GM12865 (cell line): ENCODE measurements around the gene LRTM2.

Source experiments
- DNase-seq: peaks from one replicate; pipeline ENCODE4 v3.0.0; 2010; ENCODE audit warnings: low read depth
- H3K4me3 ChIP-seq: 2 replicates; pipeline ENCODE4 v1.5.1; 2011; ENCODE audit warnings: mild to moderate bottlenecking, low read depth, low read length, control low read depth
- CTCF ChIP-seq: IDR thresholded peaks from 2 replicates; pipeline ENCODE4 v1.5.1; 2011; ENCODE audit warnings: low read length, control low read depth, low read depth, inconsistent platforms; ENCODE audit not compliant: insufficient read depth; ENCODE audit errors: missing control alignments

Gene LRTM2

GRCh38 chr12:1819571-1819970 lies 794 bp upstream of the LRTM2 start:
- DNase-seq, result no peak
- no peak for TF ChIP-seq CTCF
- no peak overlapping the region for H3K4me3 ChIP-seq

GRCh38 chr12:1820896-1821291 lies 529 bp downstream of the LRTM2 start:
- H3K4me3 ChIP-seq, result no peak overlapping the region

GRCh38 chr12:1821805-1822204 lies 1.4 kb downstream of the LRTM2 start:
- no peak for DNase-seq
- TF ChIP-seq CTCF, result no peak

More at GRCh38 chr12:1820896-1821291, 529 bp downstream of the LRTM2 start:
- no peak for TF ChIP-seq CTCF
- no peak for DNase-seq

GRCh38 chr12:1822699-1823098 lies 2.3 kb downstream of the LRTM2 start:
- TF ChIP-seq CTCF, result no peak
- H3K4me3 ChIP-seq, result no peak overlapping the region
- no peak for DNase-seq

More at GRCh38 chr12:1821805-1822204, 1.4 kb downstream of the LRTM2 start:
- no peak overlapping the region for H3K4me3 ChIP-seq

- no peak for TF ChIP-seq CTCF
- no peak overlapping the region for H3K4me3 ChIP-seq
- no peak for DNase-seq
Observed at GRCh38 chr12:1823237-1823636, 2.9 kb downstream of the LRTM2 start.

- H3K4me3 ChIP-seq, result no peak overlapping the region
- no peak for TF ChIP-seq CTCF
- no peak for DNase-seq
Observed at GRCh38 chr12:1825382-1826102, 5.2 kb downstream of the LRTM2 start.

- no peak for TF ChIP-seq CTCF
Observed at GRCh38 chr12:1826401-1826800, 6.0 kb downstream of the LRTM2 start.

More at GRCh38 chr12:1826401-1826800, 6.0 kb downstream of the LRTM2 start:
- no peak overlapping the region for H3K4me3 ChIP-seq
- no peak for DNase-seq
